ENCODE measurements around the gene FAM163A.
"Not testable (repeated sequence)": the region's sequence is repeated elsewhere in the genome, so short reads cannot be mapped to it uniquely, and the experiment has no call there.

FAM163A gene

GRCh38 chr1:179798864-179799516 lies 55.9 kb downstream of the FAM163A start:
- TF ChIP-seq, protein P1, sequence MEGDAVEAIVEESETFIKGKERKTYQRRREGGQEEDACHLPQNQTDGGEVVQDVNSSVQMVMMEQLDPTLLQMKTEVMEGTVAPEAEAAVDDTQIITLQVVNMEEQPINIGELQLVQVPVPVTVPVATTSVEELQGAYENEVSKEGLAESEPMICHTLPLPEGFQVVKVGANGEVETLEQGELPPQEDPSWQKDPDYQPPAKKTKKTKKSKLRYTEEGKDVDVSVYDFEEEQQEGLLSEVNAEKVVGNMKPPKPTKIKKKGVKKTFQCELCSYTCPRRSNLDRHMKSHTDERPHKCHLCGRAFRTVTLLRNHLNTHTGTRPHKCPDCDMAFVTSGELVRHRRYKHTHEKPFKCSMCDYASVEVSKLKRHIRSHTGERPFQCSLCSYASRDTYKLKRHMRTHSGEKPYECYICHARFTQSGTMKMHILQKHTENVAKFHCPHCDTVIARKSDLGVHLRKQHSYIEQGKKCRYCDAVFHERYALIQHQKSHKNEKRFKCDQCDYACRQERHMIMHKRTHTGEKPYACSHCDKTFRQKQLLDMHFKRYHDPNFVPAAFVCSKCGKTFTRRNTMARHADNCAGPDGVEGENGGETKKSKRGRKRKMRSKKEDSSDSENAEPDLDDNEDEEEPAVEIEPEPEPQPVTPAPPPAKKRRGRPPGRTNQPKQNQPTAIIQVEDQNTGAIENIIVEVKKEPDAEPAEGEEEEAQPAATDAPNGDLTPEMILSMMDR (IDR thresholded peaks at IDR 0.05; ENCODE audit: borderline replicate concordance, insufficient read depth, low read depth, low read length), result no peak
- no peak overlapping the region for H3K4me3 ChIP-seq (ENCODE audit: low read depth, low read length)

DNA sequence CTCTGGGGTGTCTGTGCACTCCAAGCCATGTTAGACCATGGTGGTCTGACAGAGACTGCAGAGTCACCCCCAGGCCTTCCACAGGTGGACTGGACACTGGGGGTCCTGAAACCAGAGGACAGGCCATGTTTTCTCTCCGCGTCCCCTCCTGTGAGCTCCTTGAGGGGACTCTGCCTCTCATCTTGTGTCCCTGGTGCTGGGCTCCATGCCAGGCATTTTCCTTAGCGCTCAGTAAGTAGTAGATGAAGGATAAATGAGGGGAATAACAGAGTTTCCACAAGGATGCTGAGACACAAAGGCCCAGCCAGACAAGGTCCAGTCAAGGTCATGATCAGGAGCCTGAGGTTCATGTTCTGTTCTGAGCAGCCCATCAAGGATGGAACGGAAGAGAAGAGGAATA lies 57.4 kb downstream of the FAM163A start:
- H3K4me3 ChIP-seq (ENCODE audit: low read depth, low read length), result no peak overlapping the region
- TF ChIP-seq, protein P1 (IDR thresholded peaks at IDR 0.05; ENCODE audit: borderline replicate concordance, insufficient read depth, low read depth, low read length), result no peak

- TF ChIP-seq, protein P1 (IDR thresholded peaks at IDR 0.05; ENCODE audit: borderline replicate concordance, insufficient read depth, low read depth, low read length), result no peak
- H3K4me3 ChIP-seq (ENCODE audit: low read depth, low read length), result no peak overlapping the region
These were observed 60.0 kb downstream of the FAM163A start for GRCh38 chr1:179803104-179803503.

- no peak overlapping the region for H3K4me3 ChIP-seq (ENCODE audit: low read depth, low read length)
- TF ChIP-seq, protein P1 (IDR thresholded peaks at IDR 0.05; ENCODE audit: borderline replicate concordance, insufficient read depth, low read depth, low read length), result no peak
These were observed 60.8 kb downstream of the FAM163A start for GRCh38 chr1:179803918-179804317.

GRCh38 chr1:179804417-179804816 lies 61.3 kb downstream of the FAM163A start:
- H3K4me3 ChIP-seq (ENCODE audit: low read depth, low read length), result not testable (repeated sequence)

DNA sequence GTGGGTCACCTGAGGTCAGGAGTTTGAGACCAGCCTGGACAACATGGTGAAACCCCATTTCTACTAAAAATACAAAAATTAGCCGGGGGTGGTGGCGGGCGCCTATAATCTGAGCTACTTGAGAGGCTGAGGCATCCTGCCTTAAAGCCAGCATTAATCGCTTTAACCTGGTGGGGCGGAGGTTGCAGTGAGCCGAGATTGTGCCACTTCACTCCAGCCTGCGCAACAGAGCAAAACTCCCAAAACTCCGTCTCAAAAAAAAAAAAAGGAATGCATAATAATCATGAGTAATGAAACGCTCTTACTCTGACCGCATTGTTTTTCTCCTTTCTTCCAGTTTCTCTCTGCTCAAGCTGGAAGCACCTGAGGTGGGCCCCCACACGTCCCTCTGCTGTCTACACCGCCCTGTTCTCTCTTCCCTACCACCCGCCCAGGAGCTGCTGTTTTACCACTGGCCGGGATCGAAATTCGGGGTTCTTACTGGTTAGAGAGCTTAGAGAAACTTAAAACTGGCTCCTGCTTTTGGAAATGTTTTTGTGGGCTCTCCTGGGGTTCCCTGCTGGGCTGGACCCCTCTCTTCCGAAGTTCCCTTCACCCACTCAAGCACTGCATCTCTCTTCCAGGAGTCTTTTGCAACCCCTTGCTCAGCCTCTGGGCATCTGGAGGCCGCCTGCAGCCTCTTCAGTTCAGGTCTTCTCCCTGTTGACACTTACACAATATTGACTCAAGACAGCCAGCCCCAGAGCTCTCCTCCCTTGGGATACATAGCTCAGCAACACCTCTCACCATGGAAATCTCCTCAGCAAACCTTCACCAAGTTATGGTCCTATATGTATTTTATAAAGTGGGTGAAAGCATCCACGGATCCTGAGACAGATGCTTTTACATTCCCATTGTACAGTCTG lies 62.5 kb downstream of the FAM163A start:
- TF ChIP-seq, protein P1 (IDR thresholded peaks at IDR 0.05; ENCODE audit: borderline replicate concordance, insufficient read depth, low read depth, low read length), result no peak
- H3K4me3 ChIP-seq (ENCODE audit: low read depth, low read length), result no peak overlapping the region

DNA sequence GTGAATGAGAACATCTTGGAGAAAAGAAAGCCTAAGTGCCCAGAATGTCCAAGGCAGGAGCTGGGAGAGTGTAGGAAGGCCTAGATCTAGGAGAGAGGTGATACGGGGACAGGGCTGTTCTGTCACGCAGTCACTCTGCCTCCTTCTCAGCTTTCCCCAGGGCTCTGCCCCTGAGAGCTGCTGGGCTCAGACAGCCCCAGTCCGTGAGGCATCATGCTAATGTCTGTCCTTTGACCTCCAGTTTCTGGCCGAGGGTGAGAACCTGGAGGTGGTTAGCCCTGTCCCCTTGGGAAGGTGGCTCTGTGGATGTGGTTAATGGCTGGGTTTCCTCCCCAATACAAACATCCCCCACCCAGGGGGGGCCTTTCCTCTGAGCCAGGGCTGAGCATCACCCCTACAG lies 63.2 kb downstream of the FAM163A start:
- no peak overlapping the region for H3K4me3 ChIP-seq (ENCODE audit: low read depth, low read length)
- TF ChIP-seq, protein P1 (IDR thresholded peaks at IDR 0.05; ENCODE audit: borderline replicate concordance, insufficient read depth, low read depth, low read length), result no peak
